Prostate gland (tissue), 2 donors: ENCODE measurements around the gene GREB1.

Experiments used
- POLR2A ChIP-seq: fragments of 450-650 bp; IDR thresholded peaks from one replicate; pipeline ENCODE4 v1.6.1; 2016; ENCODE audit warnings: antibody characterized with exemption, mild to moderate bottlenecking
- POLR2AphosphoS5 ChIP-seq: sonication (generic); formaldehyde crosslinking; IDR thresholded peaks from one replicate; pipeline ENCODE4 v1.6.1; 2017; ENCODE audit warnings: antibody characterized with exemption
- TF ChIP-seq, protein P1 (sequence below), 4 experiments: fragments of 200-600 bp in 2 of 4; fragments of 450-650 bp in 2 of 4; sonication (generic) in 2 of 4; IDR thresholded peaks; 1 replicate in 3 of 4; 2 replicates in 1 of 4; pipeline ENCODE4 v1.5.1; 2016 to 2019; ENCODE audit warnings: antibody characterized with exemption in 4 of 4, mild to moderate bottlenecking in 2 of 4, moderate library complexity in 2 of 4

DNA sequence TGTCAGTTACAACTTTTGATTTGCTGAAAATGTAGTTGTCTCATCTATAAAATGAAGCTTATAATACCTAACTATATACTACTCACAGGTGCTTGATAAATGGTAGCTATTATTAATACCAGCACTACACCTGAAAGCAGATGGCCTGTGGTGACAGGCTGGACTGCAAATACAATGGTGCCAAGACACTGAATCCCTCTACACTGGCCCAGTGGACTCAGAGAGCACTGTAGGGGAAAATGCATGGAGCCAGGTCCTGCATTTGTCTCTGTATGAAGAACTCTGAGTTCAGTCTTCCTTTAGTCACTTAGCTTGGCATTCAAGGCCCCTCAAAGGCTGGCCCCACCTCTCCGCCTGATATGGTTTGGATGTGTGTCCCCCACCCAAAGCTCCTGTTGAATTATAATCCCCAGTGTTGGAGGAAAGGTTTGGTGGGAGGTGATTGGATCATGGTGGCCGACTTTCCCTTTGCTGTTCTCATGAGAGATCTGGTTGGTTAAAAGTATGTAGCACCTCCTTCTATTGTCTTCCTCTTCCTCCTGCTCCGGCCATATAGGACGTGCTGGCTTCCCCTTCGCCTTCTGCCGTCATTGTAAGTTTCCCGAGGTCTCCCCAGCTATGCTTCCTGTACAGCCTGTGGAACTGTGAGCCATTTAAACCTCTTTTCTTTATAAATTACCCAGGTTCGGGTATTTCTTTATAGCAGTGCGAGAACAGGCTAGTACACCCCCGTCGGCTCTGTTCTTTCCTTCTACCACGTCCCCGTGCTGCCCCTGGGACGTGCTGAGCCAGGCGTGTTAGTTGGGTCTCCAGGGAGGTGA lies 147.3 kb downstream of the GREB1 start:
- no peak for TF ChIP-seq POLR2A
- no peak for TF ChIP-seq POLR2AphosphoS5
- TF ChIP-seq, protein P1, sequence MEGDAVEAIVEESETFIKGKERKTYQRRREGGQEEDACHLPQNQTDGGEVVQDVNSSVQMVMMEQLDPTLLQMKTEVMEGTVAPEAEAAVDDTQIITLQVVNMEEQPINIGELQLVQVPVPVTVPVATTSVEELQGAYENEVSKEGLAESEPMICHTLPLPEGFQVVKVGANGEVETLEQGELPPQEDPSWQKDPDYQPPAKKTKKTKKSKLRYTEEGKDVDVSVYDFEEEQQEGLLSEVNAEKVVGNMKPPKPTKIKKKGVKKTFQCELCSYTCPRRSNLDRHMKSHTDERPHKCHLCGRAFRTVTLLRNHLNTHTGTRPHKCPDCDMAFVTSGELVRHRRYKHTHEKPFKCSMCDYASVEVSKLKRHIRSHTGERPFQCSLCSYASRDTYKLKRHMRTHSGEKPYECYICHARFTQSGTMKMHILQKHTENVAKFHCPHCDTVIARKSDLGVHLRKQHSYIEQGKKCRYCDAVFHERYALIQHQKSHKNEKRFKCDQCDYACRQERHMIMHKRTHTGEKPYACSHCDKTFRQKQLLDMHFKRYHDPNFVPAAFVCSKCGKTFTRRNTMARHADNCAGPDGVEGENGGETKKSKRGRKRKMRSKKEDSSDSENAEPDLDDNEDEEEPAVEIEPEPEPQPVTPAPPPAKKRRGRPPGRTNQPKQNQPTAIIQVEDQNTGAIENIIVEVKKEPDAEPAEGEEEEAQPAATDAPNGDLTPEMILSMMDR (IDR thresholded peaks at IDR 0.05) = no peak
